Cardiac septum (tissue), 1 donor: ENCODE measurements around the gene TMEM38A. TPM values are rescaled to one million over a fixed set of nuclear protein-coding genes. Genes with fewer than 3 reads are reported as not detected.
"Not testable (repeated sequence)": the region's sequence is repeated elsewhere in the genome, so short reads cannot be mapped to it uniquely, and the experiment has no call there.

Experiments used
- DNase-seq: peaks from one replicate; pipeline ENCODE4 v3.0.0-alpha.2; 2020; ENCODE audit warnings: low spot score
- intact Hi-C: fragments of 100-400 bp; cut with DNase I; formaldehyde crosslinking; loops from one replicate; pipeline ENCODE4 v1.14.0; 2022
- total RNA-seq: library from RNA; stranded (reverse); fragmentation: NEBNext Ultra II Directional; extraction: Animal tissue kit (Norgen Biotek cat#: 25700); gene quantifications from one replicate; pipeline ENCODE4 v1.2.1, GENCODE V29; 2021
- donor health status: DM: no; HTN: no; CAD: no.

The TMEM38A gene
- total RNA-seq, 1 donor from 2014 or later = 13.1 TPM

DNA sequence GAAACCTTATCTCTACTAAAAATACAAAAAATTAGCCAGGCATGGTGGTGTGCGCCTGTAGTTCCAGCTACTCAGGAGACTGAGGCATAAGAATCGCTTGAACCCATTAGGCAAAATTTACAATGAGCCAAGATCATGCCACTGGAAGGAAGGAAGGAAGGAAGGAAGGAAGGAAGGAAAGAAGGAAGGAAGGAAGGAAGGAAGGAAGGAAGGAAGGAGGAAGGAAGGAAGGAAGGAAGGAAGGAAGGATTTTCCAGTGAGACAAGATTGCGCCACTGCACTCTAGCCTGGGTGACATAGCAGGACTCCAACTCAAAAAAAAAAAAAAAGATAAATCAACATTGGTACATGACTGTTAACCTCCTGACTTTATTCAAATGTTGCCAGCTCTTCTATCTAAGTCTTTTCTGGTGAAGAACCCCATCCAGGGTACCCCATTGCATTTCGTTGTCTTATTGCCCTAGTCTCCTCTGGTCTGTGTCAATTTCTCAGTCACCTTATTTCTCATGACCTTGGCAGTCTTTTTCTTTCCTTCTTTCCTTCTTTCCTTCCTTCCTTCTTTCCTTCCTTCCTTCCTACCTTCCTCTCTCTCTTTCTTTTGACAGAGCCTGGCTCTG lies 74.8 kb downstream of the TMEM38A start:
- intact Hi-C loops, DNase-seq: not testable (repeated sequence)

DNA sequence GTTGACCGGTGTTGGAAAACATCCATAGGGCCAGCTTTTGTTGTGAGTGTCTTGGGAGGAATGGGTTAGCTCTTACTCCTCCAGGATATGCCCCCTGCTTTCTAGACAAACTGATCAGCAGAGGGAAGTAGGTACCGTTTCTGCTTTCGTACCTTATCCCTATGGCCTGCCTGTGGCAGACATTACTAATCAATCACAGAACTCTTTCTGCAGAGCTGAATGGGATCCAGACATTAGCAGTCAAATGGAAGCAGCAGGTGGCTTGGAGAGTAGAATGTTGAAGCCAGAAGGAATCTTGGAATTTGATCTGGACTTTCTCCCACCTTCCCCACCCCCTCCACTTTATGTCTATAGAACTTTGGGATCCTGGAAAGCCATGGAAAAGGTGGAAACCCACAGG lies 75.8 kb downstream of the TMEM38A start:
- intact Hi-C loops = no loop called here
- no peak for DNase-seq

DNA sequence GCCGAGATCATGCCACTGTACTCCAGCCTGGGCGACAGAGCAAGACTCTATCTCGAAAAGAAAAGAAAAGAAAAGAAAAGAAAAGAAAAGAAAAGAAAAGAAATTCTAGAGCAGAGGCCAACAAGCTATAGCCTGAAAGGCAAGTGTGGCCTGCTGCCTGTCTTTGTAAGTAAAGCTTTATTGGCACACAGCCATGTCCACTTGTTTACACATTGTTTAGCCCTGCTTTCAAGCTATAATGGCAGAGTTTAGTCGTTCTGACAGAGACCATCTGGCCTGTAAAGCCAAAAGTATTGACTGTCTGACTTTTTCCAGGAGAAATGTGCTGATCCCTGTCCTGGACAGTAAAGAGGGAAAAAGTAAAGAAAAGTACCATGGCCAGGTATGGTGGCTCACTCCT lies 77.0 kb downstream of the TMEM38A start:
- DNase-seq = no peak
- intact Hi-C loops = no loop called here

DNA sequence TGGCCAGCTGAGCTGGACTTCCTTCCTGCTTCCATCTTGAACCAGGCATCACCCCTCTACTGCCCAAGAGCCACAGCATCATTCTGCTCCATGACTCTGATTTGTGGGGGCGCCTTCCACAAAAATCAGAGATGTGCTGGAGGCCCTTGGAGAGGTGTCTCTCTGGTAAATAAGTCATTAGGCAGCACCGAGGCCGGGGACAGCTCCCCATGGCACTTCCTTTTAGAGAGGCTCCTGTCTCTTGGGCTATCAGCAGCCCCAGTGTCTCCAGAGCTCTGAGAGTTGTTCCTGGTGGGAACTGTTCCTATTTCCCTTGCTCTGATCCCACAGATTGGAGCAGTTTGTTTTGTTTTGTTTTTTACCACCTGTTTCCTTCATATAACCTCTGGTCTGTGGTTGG lies 78.6 kb downstream of the TMEM38A start:
- DNase-seq = no peak
- intact Hi-C loops = no loop called here

Other genes starting within 250 kb of the TMEM38A start
- gene EPS15L1, start 189.2 kb upstream of the TMEM38A start, total RNA-seq = 48.4 TPM
- not detected for gene CALR3, start 165.0 kb upstream of the TMEM38A start, total RNA-seq
- 3.1 TPM for gene C19orf44, start 164.7 kb upstream of the TMEM38A start, total RNA-seq
- 23.7 TPM for gene CHERP, start 118.7 kb upstream of the TMEM38A start, total RNA-seq
- 26.7 TPM for gene SLC35E1, start 88.7 kb upstream of the TMEM38A start, total RNA-seq
- gene MED26, start 32.9 kb upstream of the TMEM38A start, total RNA-seq = 4.3 TPM
- 47.0 TPM for gene SMIM7, start 995 bp upstream of the TMEM38A start, total RNA-seq
- not detected for gene NWD1, start 58.7 kb downstream of the TMEM38A start, total RNA-seq
- 31.7 TPM for gene SIN3B, start 168.3 kb downstream of the TMEM38A start, total RNA-seq
- 0.70 TPM for gene F2RL3, start 227.9 kb downstream of the TMEM38A start, total RNA-seq